DMS153 (cell line): ENCODE data around the gene ACAP1.

ENCODE experiments used
- DNase-seq: peaks from one replicate; lab custom pipeline; 2025; lab: John Stamatoyannopoulos, UW

ACAP1 gene

GRCh38 chr17:7391307-7391706 is 55.0 kb downstream of the ACAP1 start:
- DNase-seq = no peak

GRCh38 chr17:7392696-7393612 is 56.6 kb downstream of the ACAP1 start:
- DNase-seq = no peak

- DNase-seq = no peak
Observed at GRCh38 chr17:7393613-7394451, 57.5 kb downstream of the ACAP1 start.

GRCh38 chr17:7394452-7395191 is 58.3 kb downstream of the ACAP1 start, which contains the start of gene PLSCR3:
TSS of gene PLSCR3 (minus strand) at chr17:7394525. CDS start at chr17:7394110, 415 bp downstream.
- peak; percentile 24 for DNase-seq

- no peak for DNase-seq
Observed at GRCh38 chr17:7396147-7396546, 59.8 kb downstream of the ACAP1 start.

- no peak for DNase-seq
Observed at GRCh38 chr17:7398612-7399011, 62.3 kb downstream of the ACAP1 start.
